Peyer's patch (tissue), 4 donors: ENCODE data around the gene PLET1. TPM values are rescaled to one million over a fixed set of nuclear protein-coding genes. Genes with fewer than 3 reads are reported as not detected.

Experiments used
- DNase-seq, 3 donors: peaks; one replicate each; pipeline ENCODE4 v3.0.0-alpha.2; 2017 to 2019
- H3K27ac ChIP-seq, 4 donors: fragments of 200-600 bp; sonication (generic); one replicate each; pipeline ENCODE4 v1.5.1; 2016 to 2019
- H3K27me3 ChIP-seq, 2 donors: fragments of 200-600 bp; sonication (generic); one replicate each; pipeline ENCODE4 v1.5.1; 2019
- H3K36me3 ChIP-seq, 3 donors: fragments of 200-600 bp; sonication (generic); one replicate each; pipeline ENCODE4 v1.5.1; 2016 to 2019
- H3K4me1 ChIP-seq, 4 donors: fragments of 200-600 bp; sonication (generic); one replicate each; pipeline ENCODE4 v1.5.1; 2016 to 2019
- H3K4me3 ChIP-seq, 4 donors: fragments of 200-600 bp; sonication (generic); 1 replicate in 3 of 4; 2 replicates in 1 of 4; pipeline ENCODE4 v1.5.1; 2016 to 2019; ENCODE audit warnings: mild to moderate bottlenecking in 1 of 4
- H3K9me3 ChIP-seq, 4 donors: fragments of 200-600 bp; sonication (generic); one replicate each; pipeline ENCODE4 v1.5.1; 2016 to 2019; ENCODE audit warnings: mild to moderate bottlenecking in 1 of 4
- POLR2A ChIP-seq, 2 donors: fragments of 450-650 bp; IDR thresholded peaks; one replicate each; pipeline ENCODE4 v1.5.1; 2017; ENCODE audit warnings: antibody characterized with exemption in 2 of 2, mild to moderate bottlenecking in 2 of 2, moderate library complexity in 2 of 2
- total RNA-seq, 4 donors: library from RNA; depleted of rRNA; stranded (reverse); fragments of >200 nt; gene quantifications; one replicate each; pipeline ENCODE4 v1.1.0, GENCODE V29; 2016
- TF ChIP-seq, protein P1 (sequence below), 6 experiments: fragments of 450-650 bp in 4 of 6; fragments of 200-600 bp in 2 of 6; sonication (generic) in 1 of 6; IDR thresholded peaks; one replicate each; pipeline ENCODE4 v1.5.1; 2017 to 2019; ENCODE audit warnings: antibody characterized with exemption in 6 of 6, mild to moderate bottlenecking in 3 of 6, moderate library complexity in 1 of 6

The PLET1 gene, protein sequence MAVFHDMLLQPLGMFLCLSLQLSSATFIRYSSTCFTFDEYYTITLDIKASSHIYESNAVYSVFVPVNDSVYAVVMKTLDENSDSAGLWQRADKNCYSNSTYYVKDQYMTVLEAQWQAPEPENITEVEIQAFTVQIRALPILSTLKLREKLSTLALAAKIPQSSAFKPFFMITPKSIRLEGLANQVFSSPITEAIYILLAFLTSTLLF
- total RNA-seq, result not detected

- Histone ChIP-seq H3K27me3 (no peaks in the 10 kb centered on the region), H3K4me3 (no peak within 1 kb of the TSS), H3K4me1 (no peaks in the 10 kb centered on the region), H3K27ac (no peak within 1 kb of the TSS), H3K36me3 (no peaks in the 10 kb centered on the region), H3K9me3 (no peaks in the 10 kb centered on the region)
- TF ChIP-seq, protein P1, sequence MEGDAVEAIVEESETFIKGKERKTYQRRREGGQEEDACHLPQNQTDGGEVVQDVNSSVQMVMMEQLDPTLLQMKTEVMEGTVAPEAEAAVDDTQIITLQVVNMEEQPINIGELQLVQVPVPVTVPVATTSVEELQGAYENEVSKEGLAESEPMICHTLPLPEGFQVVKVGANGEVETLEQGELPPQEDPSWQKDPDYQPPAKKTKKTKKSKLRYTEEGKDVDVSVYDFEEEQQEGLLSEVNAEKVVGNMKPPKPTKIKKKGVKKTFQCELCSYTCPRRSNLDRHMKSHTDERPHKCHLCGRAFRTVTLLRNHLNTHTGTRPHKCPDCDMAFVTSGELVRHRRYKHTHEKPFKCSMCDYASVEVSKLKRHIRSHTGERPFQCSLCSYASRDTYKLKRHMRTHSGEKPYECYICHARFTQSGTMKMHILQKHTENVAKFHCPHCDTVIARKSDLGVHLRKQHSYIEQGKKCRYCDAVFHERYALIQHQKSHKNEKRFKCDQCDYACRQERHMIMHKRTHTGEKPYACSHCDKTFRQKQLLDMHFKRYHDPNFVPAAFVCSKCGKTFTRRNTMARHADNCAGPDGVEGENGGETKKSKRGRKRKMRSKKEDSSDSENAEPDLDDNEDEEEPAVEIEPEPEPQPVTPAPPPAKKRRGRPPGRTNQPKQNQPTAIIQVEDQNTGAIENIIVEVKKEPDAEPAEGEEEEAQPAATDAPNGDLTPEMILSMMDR (IDR thresholded peaks at IDR 0.05), result no peak
- TF ChIP-seq POLR2A (IDR thresholded peaks at IDR 0.05), result no peak
- no peak for DNase-seq
Observed at GRCh38 chr11:112260490-112260889, at the start of gene PLET1. Gene PLET1, minus strand, starts transcription at chr11:112260860. Its CDS starts 271 bp downstream, at chr11:112260589.

DNA sequence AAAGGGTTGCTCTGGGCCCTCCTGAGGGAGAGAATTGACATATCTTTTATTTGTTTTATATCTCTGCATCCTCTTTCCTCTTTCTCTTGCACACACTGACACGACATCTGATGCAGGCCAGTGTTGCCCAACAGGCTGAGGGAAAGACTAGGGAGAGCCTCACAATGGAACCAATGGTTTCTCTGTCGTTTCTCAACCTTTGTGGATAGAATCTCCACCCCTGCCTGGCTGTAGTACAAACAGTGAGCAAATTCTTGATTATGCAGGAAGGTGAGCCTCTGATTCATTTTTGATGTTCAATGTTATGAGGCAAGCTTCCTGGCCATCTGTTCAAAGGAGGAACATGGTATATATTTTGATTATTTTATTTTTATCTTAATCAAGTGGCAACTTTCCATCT is 49.8 kb upstream of the PLET1 start:
- Histone ChIP-seq H3K36me3 (no peaks in the 10 kb centered on the region), H3K9me3 (no peaks in the 10 kb centered on the region), H3K4me3 (no peak overlapping the region), H3K27me3 (no peaks in the 10 kb centered on the region), H3K4me1 (no peaks in the 10 kb centered on the region), H3K27ac (no peak overlapping the region)
- no peak for DNase-seq
- TF ChIP-seq POLR2A (IDR thresholded peaks at IDR 0.05), result no peak
- TF ChIP-seq, protein P1 (IDR thresholded peaks at IDR 0.05), result no peak

- Histone ChIP-seq H3K36me3 (no peaks in the 10 kb centered on the region), H3K27me3 (no peaks in the 10 kb centered on the region), H3K27ac (no peak overlapping the region), H3K4me1 (no peaks in the 10 kb centered on the region), H3K4me3 (no peak overlapping the region), H3K9me3 (no peaks in the 10 kb centered on the region)
- DNase-seq, result no peak
- TF ChIP-seq, protein P1 (IDR thresholded peaks at IDR 0.05), result no peak
- no peak for TF ChIP-seq POLR2A (IDR thresholded peaks at IDR 0.05)
Observed at GRCh38 chr11:112308651-112309050, 48.0 kb upstream of the PLET1 start.

DNA sequence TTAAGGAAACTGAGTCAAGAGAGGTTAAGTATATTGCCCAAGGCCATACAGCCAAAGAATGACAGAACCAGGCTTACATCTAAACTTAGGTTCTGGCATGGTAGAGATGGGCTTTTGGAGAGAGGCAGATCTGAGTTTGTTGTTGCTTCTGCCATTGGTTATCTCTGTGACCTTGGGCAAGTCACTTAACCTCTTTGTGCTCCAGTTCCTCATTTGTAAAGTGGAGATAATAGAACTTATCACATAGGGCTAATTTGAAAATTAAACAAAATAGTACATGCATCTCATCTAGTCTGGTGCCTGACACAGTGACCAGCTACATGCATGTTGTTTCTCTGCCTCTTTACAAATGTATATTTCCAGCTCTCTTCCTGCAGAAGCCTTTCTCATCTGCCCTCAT is 47.0 kb upstream of the PLET1 start:
- TF ChIP-seq POLR2A (IDR thresholded peaks at IDR 0.05), result no peak
- TF ChIP-seq, protein P1 (IDR thresholded peaks at IDR 0.05), result no peak
- Histone ChIP-seq H3K4me3 (no peak overlapping the region), H3K9me3 (no peaks in the 10 kb centered on the region), H3K27me3 (no peaks in the 10 kb centered on the region), H3K36me3 (no peaks in the 10 kb centered on the region), H3K27ac (no peak overlapping the region), H3K4me1 (no peaks in the 10 kb centered on the region)
- DNase-seq, result no peak

DNA sequence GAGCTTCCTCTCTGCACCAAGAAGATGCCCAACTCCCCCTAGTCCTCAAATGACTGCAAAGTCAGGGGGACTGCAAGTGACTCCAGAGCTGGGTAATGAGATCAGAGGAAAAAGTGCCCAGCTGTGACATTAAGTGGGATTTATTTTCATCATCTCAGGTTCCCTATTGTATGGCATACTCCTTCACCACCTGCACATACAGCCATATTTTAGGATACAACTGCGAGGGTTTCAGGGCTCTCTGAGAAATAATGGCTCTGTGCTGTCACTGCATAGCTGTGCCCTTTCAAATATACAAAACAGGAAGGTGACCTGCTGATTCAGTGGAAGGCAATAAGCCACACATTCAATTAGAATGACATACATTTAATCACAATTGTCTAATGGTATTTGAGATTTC is 45.6 kb upstream of the PLET1 start:
- Histone ChIP-seq H3K4me3 (no peak overlapping the region), H3K27ac (no peak overlapping the region), H3K4me1 (no peaks in the 10 kb centered on the region), H3K27me3 (no peaks in the 10 kb centered on the region), H3K36me3 (no peaks in the 10 kb centered on the region), H3K9me3 (no peaks in the 10 kb centered on the region)
- no peak for DNase-seq
- TF ChIP-seq, protein P1 (IDR thresholded peaks at IDR 0.05), result no peak
- no peak for TF ChIP-seq POLR2A (IDR thresholded peaks at IDR 0.05)

GRCh38 chr11:112304914-112305313 is 44.3 kb upstream of the PLET1 start:
- TF ChIP-seq POLR2A (IDR thresholded peaks at IDR 0.05), result no peak
- TF ChIP-seq, protein P1 (IDR thresholded peaks at IDR 0.05), result no peak
- Histone ChIP-seq H3K9me3 (no peaks in the 10 kb centered on the region), H3K4me3 (no peak overlapping the region)

More at GRCh38 chr11:112304914-112305313, 44.3 kb upstream of the PLET1 start:
- Histone ChIP-seq H3K4me1 (no peaks in the 10 kb centered on the region), H3K36me3 (no peaks in the 10 kb centered on the region), H3K27me3 (no peaks in the 10 kb centered on the region), H3K27ac (no peak overlapping the region)
- no peak for DNase-seq
